ENCODE data around the gene MAPRE2. TPM values are rescaled to one million over a fixed set of nuclear protein-coding genes. Genes with fewer than 3 reads are reported as not detected.

Gene MAPRE2
- total RNA-seq, 1 donor from 2014 or later: 17.1 TPM

- Mint-ChIP-seq H3K36me3 (no peaks in the 10 kb centered on the region), H3K4me3 (no peak overlapping the region), H3K9me3 (no peaks in the 10 kb centered on the region), H3K27me3 (ENCODE audit: low read depth) (peaks cover 4% of the 10 kb centered on the region), H3K27ac (no peak overlapping the region), H3K4me1 (peaks cover 22% of the 10 kb centered on the region)
- no peak for DNase-seq (ENCODE audit: low spot score in 2 of 2, unreplicated experiment in 2 of 2)
- TF ChIP-seq, protein P1, sequence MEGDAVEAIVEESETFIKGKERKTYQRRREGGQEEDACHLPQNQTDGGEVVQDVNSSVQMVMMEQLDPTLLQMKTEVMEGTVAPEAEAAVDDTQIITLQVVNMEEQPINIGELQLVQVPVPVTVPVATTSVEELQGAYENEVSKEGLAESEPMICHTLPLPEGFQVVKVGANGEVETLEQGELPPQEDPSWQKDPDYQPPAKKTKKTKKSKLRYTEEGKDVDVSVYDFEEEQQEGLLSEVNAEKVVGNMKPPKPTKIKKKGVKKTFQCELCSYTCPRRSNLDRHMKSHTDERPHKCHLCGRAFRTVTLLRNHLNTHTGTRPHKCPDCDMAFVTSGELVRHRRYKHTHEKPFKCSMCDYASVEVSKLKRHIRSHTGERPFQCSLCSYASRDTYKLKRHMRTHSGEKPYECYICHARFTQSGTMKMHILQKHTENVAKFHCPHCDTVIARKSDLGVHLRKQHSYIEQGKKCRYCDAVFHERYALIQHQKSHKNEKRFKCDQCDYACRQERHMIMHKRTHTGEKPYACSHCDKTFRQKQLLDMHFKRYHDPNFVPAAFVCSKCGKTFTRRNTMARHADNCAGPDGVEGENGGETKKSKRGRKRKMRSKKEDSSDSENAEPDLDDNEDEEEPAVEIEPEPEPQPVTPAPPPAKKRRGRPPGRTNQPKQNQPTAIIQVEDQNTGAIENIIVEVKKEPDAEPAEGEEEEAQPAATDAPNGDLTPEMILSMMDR (IDR thresholded peaks at IDR 0.05; ENCODE audit: unreplicated experiment): no peak
Measured at GRCh38 chr18:35026407-35027061, 14.7 kb upstream of the MAPRE2 start.

- DNase-seq (ENCODE audit: low spot score in 2 of 2, unreplicated experiment in 2 of 2): no peak
- H3K27ac Mint-ChIP-seq: no peak overlapping the region
- TF ChIP-seq, protein P1 (IDR thresholded peaks at IDR 0.05; ENCODE audit: unreplicated experiment): no peak
- H3K9me3 Mint-ChIP-seq: no peaks in the 10 kb centered on the region
- no peaks in the 10 kb centered on the region for H3K36me3 Mint-ChIP-seq
- peaks cover 22% of the 10 kb centered on the region for H3K4me1 Mint-ChIP-seq
- no peak overlapping the region for H3K4me3 Mint-ChIP-seq
- H3K27me3 Mint-ChIP-seq (ENCODE audit: low read depth): peaks cover 4% of the 10 kb centered on the region
Measured at GRCh38 chr18:35027206-35027605, 14.0 kb upstream of the MAPRE2 start.

DNA sequence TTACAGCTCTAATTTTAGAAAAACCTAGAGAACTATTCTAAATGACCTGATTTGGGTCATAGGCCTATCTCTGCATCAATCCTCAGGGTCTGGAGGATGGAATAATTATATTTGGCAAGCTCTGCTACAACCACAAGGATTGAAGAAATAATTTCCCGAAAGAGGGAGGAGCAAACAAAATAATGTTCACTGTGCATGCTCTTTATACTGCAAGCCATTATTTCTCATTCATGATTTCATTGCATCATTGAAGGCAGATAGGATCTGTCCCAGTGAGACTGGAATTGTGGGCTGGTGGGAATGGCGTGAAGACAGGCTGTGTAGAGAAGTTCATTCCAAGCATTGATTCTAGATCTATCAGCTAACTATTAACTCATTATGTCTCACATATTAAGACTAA lies 12.7 kb upstream of the MAPRE2 start:
- no peak overlapping the region for H3K4me3 Mint-ChIP-seq
- TF ChIP-seq, protein P1 (IDR thresholded peaks at IDR 0.05; ENCODE audit: unreplicated experiment): no peak
- peaks cover 2% of the 10 kb centered on the region for H3K27me3 Mint-ChIP-seq (ENCODE audit: low read depth)
- H3K27ac Mint-ChIP-seq: no peak overlapping the region
- H3K4me1 Mint-ChIP-seq: peaks cover 18% of the 10 kb centered on the region
- no peaks in the 10 kb centered on the region for H3K36me3 Mint-ChIP-seq
- no peak for DNase-seq (ENCODE audit: low spot score in 2 of 2, unreplicated experiment in 2 of 2)
- H3K9me3 Mint-ChIP-seq: no peaks in the 10 kb centered on the region

DNA sequence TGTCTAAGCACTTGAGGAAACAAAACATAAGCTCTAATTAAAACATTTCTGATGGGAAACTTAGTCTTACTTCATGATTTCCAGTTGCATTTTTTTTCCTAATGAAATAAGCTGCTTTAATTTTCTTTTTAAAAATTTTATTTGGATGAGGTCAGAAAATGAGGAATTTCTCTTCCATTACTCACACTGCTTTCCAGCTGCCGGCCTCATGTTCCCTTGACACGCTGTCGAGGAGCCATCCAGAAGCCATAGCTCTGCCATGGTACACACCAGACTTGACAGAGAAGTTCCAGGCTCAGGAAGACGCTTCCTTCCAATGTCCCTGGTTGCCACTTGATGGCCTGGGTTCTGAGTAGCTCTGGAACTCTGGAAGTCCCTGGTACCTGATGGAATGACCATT lies 12.1 kb upstream of the MAPRE2 start:
- H3K9me3 Mint-ChIP-seq: no peaks in the 10 kb centered on the region
- H3K27me3 Mint-ChIP-seq (ENCODE audit: low read depth): peaks cover 2% of the 10 kb centered on the region
- peaks cover 18% of the 10 kb centered on the region for H3K4me1 Mint-ChIP-seq
- no peak for DNase-seq (ENCODE audit: low spot score in 2 of 2, unreplicated experiment in 2 of 2)
- no peak overlapping the region for H3K4me3 Mint-ChIP-seq
- H3K27ac Mint-ChIP-seq: no peak overlapping the region
- TF ChIP-seq, protein P1 (IDR thresholded peaks at IDR 0.05; ENCODE audit: unreplicated experiment): no peak
- no peaks in the 10 kb centered on the region for H3K36me3 Mint-ChIP-seq

DNA sequence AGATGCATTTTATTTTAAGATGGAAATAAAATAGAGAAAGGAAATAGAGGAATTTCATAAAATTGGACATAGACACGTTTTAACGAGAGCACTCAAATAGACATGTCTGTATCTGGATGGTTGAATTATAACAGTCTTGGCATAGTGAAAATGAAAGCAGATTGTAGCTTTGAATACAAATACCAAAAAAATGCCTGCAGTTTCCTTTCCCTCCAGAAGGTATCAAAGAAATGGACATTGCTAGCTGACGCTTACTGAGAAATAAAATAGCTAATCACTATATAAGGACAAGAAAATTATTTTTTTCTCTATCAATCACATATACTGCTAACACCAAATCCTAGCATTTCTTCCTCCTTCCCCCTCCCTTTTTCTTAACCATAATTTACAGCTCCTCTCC lies 11.4 kb upstream of the MAPRE2 start:
- no peak overlapping the region for H3K27ac Mint-ChIP-seq
- TF ChIP-seq, protein P1 (IDR thresholded peaks at IDR 0.05; ENCODE audit: unreplicated experiment): no peak
- H3K36me3 Mint-ChIP-seq: no peaks in the 10 kb centered on the region
- H3K27me3 Mint-ChIP-seq (ENCODE audit: low read depth): peaks cover 2% of the 10 kb centered on the region
- H3K9me3 Mint-ChIP-seq: no peaks in the 10 kb centered on the region
- peaks cover 12% of the 10 kb centered on the region for H3K4me1 Mint-ChIP-seq
- no peak overlapping the region for H3K4me3 Mint-ChIP-seq
- DNase-seq (ENCODE audit: low spot score in 2 of 2, unreplicated experiment in 2 of 2): no peak
